Activated T-cell treated with anti-CD3 and anti-CD28 coated beads, Interleukin-2, amount 50 U/mL, for 4 hours (primary cell): ENCODE measurements around the gene CHTF8. TPM values are rescaled to one million over a fixed set of nuclear protein-coding genes. Genes with fewer than 3 reads are reported as not detected.

Source experiments
- ATAC-seq, 2 donors: fragments of 200-7000 bp; cut with Tn5 transposase; one replicate each; pipeline ENCODE4 v1.10.0; 2021
- DNase-seq: peaks from one replicate; pipeline ENCODE4 v3.0.0-alpha.2; 2020
- H3K27me3 Mint-ChIP-seq: one replicate; pipeline ENCODE4 v1.8.0; 2021; ENCODE audit warnings: low read depth, mixed read lengths
- H3K36me3 Mint-ChIP-seq: one replicate; pipeline ENCODE4 v1.8.0; 2022; ENCODE audit warnings: mixed read lengths; ENCODE audit not compliant: insufficient read depth
- H3K4me1 Mint-ChIP-seq: one replicate; pipeline ENCODE4 v1.8.0; 2021; ENCODE audit warnings: low read depth, mixed read lengths
- H3K4me3 Mint-ChIP-seq: one replicate; pipeline ENCODE4 v1.8.0; 2021; ENCODE audit warnings: mild to moderate bottlenecking, moderate library complexity, mixed read lengths
- H3K9me3 Mint-ChIP-seq: one replicate; pipeline ENCODE4 v1.8.0; 2021; ENCODE audit warnings: mixed read lengths
- total RNA-seq, 3 donors: library from RNA; stranded (reverse); gene quantifications; one replicate each; pipeline ENCODE4 v1.2.1, GENCODE V29; 2021

The CHTF8 gene, protein sequence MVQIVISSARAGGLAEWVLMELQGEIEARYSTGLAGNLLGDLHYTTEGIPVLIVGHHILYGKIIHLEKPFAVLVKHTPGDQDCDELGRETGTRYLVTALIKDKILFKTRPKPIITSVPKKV
- total RNA-seq = 100 to 1,000 TPM; 102 to 126 (median 106) TPM

GRCh38 chr16:69132424-69133252, at the start of gene CHTF8, which contains the start of gene UTP4:
Gene CHTF8, minus strand, starts transcription at chr16:69132588. Its CDS starts 11,130 bp downstream, at chr16:69121458.
Gene UTP4, plus strand, starts transcription at chr16:69132649. Its CDS starts 811 bp downstream, at chr16:69133460.
- no peaks in the 10 kb centered on the region for H3K9me3 Mint-ChIP-seq
- H3K36me3 Mint-ChIP-seq = peaks cover 15% of the 10 kb centered on the region
- H3K27me3 Mint-ChIP-seq = no peaks in the 10 kb centered on the region
- peak; percentile 84 for DNase-seq
- peaks cover 50% of the 10 kb centered on the region for H3K4me1 Mint-ChIP-seq
- H3K4me3 Mint-ChIP-seq = peak within 1 kb of the TSS; percentile 96
- ATAC-seq = peak; percentile 96

- H3K27me3 Mint-ChIP-seq = no peaks in the 10 kb centered on the region
- DNase-seq (no peak), ATAC-seq (no peak)
- H3K4me3 Mint-ChIP-seq = no peak overlapping the region
- no peaks in the 10 kb centered on the region for H3K36me3 Mint-ChIP-seq
- no peaks in the 10 kb centered on the region for H3K9me3 Mint-ChIP-seq
- H3K4me1 Mint-ChIP-seq = peaks cover 10% of the 10 kb centered on the region
Measured at GRCh38 chr16:69180011-69180338, 47.6 kb upstream of the CHTF8 start.

- H3K4me3 Mint-ChIP-seq = no peak overlapping the region
- no peaks in the 10 kb centered on the region for H3K9me3 Mint-ChIP-seq
- DNase-seq = no peak
- H3K4me1 Mint-ChIP-seq = peaks cover 6% of the 10 kb centered on the region
- H3K27me3 Mint-ChIP-seq = no peaks in the 10 kb centered on the region
- ATAC-seq = no peak
- H3K36me3 Mint-ChIP-seq = no peaks in the 10 kb centered on the region
Measured at GRCh38 chr16:69179328-69180010, 47.1 kb upstream of the CHTF8 start.

DNA sequence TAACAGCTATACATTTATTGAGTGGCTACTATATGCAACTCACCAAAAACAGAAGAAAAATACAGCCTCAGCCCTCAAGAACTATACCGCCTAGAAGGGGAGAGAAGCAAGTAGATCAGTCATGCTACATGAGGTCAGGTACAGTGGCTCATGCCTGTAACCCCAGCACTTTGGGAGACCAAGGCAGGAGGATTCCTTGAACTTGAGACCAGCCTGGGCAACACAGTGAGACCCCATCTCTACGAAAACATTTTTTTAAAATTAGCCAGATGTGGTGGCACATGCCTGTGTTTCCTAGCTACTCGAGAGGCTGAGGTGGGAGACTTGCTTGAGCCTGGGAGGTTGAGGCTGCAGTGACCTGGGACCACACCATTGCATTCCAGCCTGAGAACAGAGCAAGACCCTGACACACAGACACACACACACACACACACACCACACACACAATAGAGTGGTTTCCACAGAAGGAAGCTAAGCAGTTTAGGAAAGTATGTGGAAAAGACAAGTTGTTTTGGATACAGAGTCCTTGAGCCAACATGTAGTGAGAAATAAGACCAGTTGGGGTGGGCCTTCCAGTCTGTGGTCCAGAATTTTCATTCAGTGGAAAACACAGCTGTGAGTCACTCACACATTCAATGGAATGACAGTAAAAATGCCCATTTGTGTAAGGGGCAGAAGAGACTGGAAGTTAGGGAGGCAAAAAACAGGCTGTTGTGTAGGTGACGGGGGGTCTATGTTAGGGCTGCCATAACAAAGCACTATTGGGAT, 43.8 kb upstream of the CHTF8 start:
- H3K9me3 Mint-ChIP-seq = no peaks in the 10 kb centered on the region
- ATAC-seq = no peak

DNA sequence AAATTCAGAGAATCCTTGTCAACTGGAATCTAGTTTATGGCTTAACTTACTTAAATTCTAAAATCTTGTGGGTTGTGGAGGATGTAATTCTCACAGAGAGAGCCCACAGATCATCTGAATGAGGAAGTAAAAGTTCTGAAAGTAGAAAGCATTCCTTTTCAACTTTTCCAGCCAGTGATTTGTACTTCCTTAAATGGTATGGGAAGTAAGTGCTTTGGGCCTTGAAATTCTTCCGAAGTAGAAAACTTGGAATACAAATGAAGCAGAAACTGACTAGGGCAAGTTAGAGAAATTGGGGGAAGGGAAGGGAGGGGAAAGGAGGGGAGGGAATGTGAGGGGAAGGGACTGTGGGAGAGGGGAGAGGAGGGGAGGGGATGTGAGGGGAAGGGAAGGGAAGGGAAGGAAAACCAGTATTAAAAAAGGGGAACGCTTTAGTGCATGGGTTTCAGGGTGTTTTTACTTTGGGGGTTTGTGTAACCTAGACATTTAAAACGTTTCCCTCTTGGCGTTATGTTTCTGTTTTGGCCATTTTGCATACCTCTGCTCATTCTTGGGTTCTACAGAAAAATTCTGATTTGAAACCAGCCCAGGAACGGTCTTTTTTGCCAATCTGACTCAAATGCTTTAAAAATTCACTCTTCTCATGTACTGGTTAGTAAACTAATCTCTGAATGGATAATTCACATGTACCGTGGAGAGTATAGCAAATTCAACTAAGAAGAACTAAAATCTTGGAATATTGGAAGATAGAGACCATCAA, 39.1 kb upstream of the CHTF8 start:
- peaks cover 29% of the 10 kb centered on the region for H3K4me1 Mint-ChIP-seq
- H3K4me3 Mint-ChIP-seq = no peak overlapping the region
- no peak for DNase-seq
- no peaks in the 10 kb centered on the region for H3K9me3 Mint-ChIP-seq
- H3K36me3 Mint-ChIP-seq = peaks cover 27% of the 10 kb centered on the region
- no peaks in the 10 kb centered on the region for H3K27me3 Mint-ChIP-seq
- ATAC-seq = no peak

More for the DNA sequence above, 43.8 kb upstream of the CHTF8 start:
- H3K4me1 Mint-ChIP-seq = peaks cover 14% of the 10 kb centered on the region
- no peak overlapping the region for H3K4me3 Mint-ChIP-seq
- peaks cover 5% of the 10 kb centered on the region for H3K36me3 Mint-ChIP-seq
- no peak for DNase-seq
- no peaks in the 10 kb centered on the region for H3K27me3 Mint-ChIP-seq

- DNase-seq (no peak), ATAC-seq (no peak)
- peaks cover 39% of the 10 kb centered on the region for H3K36me3 Mint-ChIP-seq
- peaks cover 46% of the 10 kb centered on the region for H3K4me1 Mint-ChIP-seq
- H3K9me3 Mint-ChIP-seq = no peaks in the 10 kb centered on the region
- H3K27me3 Mint-ChIP-seq = no peaks in the 10 kb centered on the region
- H3K4me3 Mint-ChIP-seq = no peak overlapping the region
Measured at GRCh38 chr16:69169607-69170352, 37.4 kb upstream of the CHTF8 start.

DNA sequence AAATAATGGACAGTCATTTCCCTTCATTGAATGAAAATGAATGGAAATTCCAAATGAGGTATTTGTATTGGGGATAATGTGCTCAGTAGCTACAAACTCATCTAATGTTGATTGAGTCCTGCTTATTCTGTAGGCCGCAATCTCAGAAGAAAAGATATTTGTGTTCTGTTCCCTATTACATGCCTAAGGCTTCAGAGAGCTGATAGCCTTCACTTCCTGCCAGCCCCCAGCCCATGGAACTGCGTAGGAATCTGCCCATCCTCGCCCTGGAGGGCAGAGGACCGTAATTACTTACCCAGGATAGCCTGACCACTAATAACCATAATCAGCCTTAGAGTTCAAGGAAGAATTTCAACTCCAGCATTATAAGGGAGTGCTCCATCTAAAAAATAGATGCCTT, 36.7 kb upstream of the CHTF8 start:
- DNase-seq (no peak), ATAC-seq (no peak)
- no peak overlapping the region for H3K4me3 Mint-ChIP-seq
- peaks cover 42% of the 10 kb centered on the region for H3K36me3 Mint-ChIP-seq
- H3K27me3 Mint-ChIP-seq = no peaks in the 10 kb centered on the region
- H3K9me3 Mint-ChIP-seq = no peaks in the 10 kb centered on the region
- peaks cover 50% of the 10 kb centered on the region for H3K4me1 Mint-ChIP-seq

DNA sequence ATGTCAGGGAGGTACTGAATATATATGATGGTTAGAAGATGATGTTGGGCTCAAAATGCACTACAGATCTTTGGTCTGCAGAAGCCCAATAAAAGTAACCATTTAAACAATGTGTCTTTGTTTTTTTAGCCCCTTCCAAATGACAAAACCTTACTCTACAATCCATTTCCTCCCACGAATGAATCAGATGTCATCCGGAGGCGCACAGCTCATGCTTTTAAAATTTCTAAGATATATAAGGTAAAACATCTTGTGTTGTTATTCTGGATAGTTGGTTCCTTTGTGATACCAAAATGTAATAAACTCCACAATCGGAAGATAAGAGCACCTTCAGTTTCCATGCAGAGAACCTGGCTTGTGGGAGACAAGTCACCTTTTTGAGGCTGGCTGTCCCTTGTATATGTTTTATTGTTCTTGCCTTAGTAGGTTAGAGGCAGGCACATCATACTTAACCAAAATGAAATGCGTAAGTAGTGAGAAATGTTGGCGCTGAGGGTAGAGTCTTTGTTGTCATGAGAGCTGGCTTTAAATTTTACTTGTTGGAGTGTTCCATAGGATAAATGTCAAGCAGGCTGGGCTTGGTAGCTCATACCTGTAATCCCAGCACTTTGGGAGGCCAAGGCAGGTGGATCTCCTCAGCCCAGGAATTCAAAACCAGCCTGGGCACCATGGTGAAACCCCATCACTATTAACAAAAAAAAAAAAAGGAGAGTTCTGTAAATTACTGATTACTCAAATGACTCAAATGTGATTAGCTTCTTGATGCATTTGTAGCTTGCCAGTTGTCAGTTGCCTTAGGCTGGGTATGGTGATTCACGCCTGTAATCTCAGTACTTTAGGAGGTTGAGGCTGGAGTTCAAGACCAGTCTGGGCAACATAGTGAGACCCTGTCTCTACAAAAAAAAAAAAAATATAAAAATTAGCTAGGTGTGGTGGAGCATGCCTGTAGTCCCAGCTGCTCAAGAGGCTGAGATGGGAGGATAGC, 34.9 kb upstream of the CHTF8 start:
- Mint-ChIP-seq H3K4me3 (peak overlapping the region; percentile 73), H3K9me3 (no peaks in the 10 kb centered on the region), H3K4me1 (peaks cover 50% of the 10 kb centered on the region), H3K36me3 (peaks cover 52% of the 10 kb centered on the region), H3K27me3 (no peaks in the 10 kb centered on the region)
- DNase-seq = no peak
- ATAC-seq = no peak

- H3K36me3 Mint-ChIP-seq = peaks cover 51% of the 10 kb centered on the region
- DNase-seq = peak; percentile 69
- H3K4me1 Mint-ChIP-seq = peaks cover 45% of the 10 kb centered on the region
- peak; percentile 92 to 93 for ATAC-seq
- peak overlapping the region; percentile 73 for H3K4me3 Mint-ChIP-seq
- H3K27me3 Mint-ChIP-seq = no peaks in the 10 kb centered on the region
- H3K9me3 Mint-ChIP-seq = no peaks in the 10 kb centered on the region
Measured at GRCh38 chr16:69166221-69166833, 33.9 kb upstream of the CHTF8 start.

DNA sequence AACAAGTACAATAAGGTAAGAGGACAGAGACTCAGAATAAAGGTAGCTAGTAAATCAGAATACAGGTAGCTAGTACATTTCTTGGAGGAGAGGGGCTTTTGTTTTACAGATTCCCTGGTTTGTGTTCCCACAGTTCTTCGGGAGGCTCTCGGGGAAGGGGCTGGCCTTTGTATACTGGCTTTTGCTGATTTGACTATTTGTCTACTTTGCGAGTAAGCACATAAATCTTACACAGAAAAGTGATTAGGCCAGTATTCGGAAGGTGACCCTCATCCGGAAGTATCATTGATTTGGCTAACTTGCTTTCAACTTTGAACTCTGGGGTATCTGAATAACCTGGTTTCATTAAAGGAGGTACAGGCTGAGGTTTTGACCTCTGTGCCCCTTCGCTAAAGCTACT, 33.2 kb upstream of the CHTF8 start:
- H3K9me3 Mint-ChIP-seq = no peaks in the 10 kb centered on the region
- H3K27me3 Mint-ChIP-seq = no peaks in the 10 kb centered on the region
- ATAC-seq (no peak), DNase-seq (no peak)
- peaks cover 59% of the 10 kb centered on the region for H3K36me3 Mint-ChIP-seq
- peak overlapping the region; percentile 73 for H3K4me3 Mint-ChIP-seq
- H3K4me1 Mint-ChIP-seq = peaks cover 41% of the 10 kb centered on the region

DNA sequence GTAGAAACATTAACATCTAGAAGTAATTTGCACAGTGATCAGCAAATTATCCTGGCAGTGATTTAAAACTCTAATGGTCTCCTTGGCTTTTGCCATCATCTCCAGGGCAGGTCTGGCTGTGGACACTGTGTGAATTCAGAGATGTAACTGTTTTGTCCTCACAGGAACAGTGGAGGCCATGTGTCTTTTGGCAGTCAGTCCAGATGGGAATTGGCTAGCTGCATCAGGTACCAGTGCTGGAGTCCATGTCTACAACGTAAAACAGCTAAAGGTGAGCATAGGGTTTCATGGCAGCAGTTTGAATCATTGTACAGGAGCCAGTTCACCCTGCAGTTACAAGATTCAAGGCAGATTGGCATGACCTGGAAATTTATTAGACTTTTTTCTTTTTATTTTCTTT, 27.8 kb upstream of the CHTF8 start:
- Mint-ChIP-seq H3K4me1 (peaks cover 32% of the 10 kb centered on the region), H3K4me3 (no peak overlapping the region), H3K27me3 (no peaks in the 10 kb centered on the region), H3K9me3 (no peaks in the 10 kb centered on the region), H3K36me3 (peaks cover 58% of the 10 kb centered on the region)
- DNase-seq (no peak), ATAC-seq (no peak)

DNA sequence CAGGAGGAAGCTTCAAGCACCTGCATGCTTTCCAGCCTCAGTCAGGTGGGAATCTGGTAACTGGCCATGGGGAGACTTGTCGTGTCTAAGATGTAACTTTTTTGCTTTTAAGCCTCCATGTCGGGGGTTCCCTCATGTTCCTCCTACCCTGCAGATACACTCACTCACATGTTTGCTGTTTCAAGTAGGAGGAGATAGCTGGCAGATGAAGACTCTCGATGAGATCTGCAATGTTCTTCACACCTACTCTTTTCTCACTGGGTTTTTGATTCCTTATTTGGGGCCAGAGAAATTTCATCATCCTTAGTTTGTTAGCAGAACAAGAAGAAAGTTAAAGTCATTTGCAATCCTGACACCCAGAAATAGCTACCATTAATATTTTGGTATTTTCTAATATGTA, 24.8 kb upstream of the CHTF8 start:
- Mint-ChIP-seq H3K4me1 (peaks cover 18% of the 10 kb centered on the region), H3K27me3 (no peaks in the 10 kb centered on the region), H3K36me3 (peaks cover 57% of the 10 kb centered on the region), H3K4me3 (peak overlapping the region; percentile 7), H3K9me3 (no peaks in the 10 kb centered on the region)
- no peak for ATAC-seq
- no peak for DNase-seq
